HG03045 (cell line): ENCODE data around the gene RAI14.
"Not testable (repeated sequence)": the region's sequence is repeated elsewhere in the genome, so short reads cannot be mapped to it uniquely, and the experiment has no call there.

Experiments used
- ATAC-seq: cut with Tn5 transposase; IDR thresholded peaks from one replicate; pipeline ENCODE4 v1.9.1; 2021; ENCODE audit warnings: mild to moderate bottlenecking, moderate library complexity; ENCODE audit not compliant: unreplicated experiment

RAI14 gene

DNA sequence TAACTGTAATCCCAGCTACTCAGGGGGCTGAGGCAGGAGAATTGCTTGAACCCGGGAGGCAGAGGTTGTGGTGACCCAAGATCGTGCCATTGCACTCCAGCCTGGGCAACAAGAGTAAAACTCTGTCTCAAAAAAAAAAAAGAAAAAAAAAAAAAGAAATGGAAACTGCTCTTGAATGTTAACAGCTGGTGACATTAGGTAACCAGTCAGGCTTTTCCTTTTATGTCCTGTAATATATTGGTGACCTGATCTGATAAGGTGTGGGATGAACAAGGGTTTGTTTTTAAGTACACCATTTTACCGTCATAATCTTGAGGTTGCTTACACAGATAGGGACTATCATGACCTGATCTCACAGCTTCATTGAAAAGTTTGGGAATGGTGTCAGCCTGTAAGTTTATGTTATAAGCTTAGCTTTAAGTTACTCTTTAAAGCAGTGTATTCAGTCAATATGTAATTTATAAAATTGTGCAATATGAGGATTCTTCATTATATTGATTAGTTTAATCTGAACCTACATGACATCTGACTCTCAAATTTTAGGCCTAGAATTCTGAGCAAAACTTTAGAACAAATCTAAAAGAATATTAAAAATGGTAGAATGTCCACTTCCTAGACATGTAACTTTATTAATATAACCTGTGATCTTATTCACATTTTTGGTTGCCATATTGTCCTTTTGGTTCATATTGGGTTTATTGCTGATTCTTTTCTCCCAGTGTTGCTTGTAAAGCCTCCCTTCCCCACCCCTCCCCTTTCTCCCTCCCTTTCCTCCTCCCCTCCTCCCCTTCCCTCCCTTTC lies 41.4 kb downstream of the RAI14 start:
- ATAC-seq = no peak

DNA sequence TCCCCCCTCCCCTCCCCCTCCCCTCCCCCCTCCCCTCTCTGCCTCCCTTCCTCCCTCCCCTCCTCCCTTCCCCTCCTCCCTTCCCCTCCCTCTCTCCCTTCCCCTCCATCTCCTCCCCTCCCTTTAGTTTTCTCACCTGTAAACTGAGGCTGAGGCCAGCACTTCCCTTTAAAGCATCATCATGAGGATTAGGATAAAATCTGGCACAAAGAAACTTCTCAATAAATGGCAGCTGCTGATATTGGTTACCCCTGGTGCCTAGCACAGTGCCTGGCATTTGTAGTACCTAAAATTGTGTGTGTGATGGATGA lies 41.9 kb downstream of the RAI14 start:
- no peak for ATAC-seq

DNA sequence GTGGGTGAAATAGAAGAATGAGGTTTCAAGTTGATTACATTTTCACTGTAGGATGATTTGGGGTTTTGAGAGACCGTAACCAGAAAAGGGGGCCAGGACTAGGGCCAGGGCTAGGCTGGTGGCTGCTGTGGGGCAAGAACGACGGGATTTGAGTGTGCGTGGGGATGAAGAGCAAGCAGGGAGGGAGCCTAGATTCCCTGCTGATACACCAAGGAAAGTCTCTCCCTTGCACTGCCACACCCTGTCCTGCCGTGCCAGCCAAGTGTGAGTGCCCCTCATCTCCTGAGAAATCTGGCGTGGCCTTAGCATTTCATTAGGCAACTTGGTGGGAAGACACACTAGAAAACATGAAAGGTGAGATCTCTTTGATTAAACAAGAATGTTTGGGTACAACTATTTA lies 42.6 kb downstream of the RAI14 start:
- ATAC-seq = no peak

DNA sequence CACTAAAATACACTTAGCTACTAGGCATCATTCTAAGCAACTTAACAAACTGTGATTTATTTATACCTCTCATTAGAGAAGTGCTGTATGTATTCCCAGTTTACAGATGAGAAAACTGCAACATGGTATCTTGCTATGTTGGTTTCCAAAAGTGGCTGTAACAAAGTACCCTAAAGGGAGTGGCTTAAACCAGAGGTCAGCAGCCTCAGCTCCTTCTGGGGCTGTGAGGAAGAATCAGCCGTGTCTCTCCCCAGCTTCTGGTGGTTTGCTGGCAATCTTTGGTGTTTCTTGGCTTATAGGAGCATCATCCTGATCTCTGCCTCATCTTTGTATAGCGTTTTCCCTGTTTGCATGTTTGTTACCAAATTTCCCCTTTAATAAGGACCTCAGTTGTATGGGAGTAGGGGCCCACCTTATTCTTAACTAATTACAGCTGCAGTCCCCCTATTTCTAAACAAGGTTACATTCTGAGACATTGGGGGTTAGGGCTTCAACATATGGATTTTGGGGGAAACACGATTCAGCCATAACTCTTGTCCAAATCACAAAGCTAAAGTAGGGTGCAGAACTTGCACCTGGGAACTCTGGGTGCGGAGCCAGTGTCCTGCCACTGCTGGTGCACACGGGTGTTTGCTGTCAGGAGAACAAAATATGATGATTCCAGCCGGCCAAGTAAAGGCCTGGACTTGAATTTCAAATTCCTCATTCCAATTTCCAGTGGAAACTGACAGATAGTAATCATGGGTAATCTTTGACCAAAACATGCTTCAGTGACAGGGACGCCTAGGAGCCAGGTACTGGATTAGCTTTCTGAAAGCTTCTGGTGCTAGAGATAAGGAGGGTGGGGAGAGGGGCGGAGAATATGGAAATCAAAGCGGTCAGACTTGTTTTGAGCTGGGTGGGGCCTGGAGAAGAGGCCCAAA lies 43.3 kb downstream of the RAI14 start:
- no peak for ATAC-seq

DNA sequence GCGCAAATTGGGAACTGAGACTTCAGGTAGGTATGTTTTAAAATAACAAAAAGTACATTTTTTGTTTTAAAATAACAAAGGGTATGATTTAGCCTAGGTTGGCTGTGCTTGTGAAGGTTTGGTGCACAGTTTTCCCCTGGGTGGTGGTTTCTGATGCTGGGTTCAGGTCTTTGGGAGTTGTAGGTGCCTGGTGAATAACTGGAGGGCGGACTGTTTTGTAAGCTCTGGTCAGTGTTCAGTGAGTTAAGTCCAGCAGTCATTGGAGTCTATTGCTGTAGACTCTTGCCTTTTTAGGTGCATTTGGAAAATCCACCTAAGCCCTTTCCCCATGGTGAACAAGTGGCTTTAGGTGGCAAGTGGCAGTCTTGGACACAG lies 43.9 kb downstream of the RAI14 start:
- ATAC-seq = no peak

DNA sequence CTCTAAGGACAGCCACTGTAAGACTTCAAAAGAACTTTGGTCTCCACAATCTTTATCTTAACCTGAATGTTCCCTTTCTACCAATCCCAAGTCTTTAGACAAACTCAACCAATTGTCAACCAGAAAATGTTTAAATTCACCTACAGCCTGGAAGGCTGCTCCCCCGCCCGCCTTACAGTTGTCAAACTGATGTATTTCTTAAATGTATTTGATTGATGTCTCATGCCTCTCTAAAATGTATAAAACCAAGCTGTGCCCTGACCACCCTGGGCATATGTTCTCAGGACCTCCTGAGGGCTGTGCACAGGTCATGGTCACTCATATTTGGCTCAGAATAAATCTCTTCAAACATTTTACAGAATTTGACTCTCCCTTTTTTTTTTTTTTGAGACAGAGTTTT lies 45.3 kb downstream of the RAI14 start:
- not testable (repeated sequence) for ATAC-seq

DNA sequence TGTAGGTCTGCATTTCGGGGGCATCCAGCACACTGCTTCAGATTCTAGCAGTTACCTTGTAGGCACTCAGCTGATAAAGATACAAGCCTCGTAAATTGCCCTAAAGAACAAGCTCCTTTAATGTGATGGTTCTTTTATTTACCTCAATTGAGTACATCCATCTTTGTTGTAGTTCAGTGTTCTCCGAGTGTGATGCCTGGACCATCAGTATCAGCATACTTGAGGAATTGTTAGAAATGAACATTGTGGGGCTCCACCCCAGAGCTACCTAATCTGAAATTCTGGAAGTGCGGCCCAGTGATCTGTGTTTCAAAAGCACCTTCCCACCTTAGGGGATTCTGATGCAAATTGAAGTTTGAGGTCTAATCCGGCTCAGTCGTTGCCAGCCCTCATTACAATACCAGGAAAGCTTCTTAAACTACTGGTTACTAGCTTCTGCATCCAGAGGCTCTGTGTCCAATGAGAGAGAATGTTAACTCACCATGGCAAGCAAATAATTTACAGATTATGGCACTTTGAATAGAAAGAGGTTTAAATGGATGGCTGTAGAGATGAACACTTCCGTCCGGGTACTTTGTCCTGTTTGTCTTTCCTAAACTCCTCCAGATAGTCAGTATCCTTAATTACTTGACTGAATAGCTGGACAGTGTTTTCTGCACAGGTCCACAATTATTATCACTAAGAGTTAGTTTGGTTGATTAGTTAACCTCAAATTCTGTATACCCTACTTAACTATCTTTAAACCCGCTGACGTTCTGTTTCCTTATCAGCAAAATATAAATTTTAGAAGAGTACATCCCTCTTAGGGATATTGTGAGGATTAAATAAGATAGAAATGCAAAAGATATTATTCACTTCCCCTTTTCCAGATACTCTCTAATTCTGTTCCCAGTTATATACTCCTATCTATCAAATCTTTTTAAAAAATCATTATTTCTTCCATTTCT lies 47.9 kb downstream of the RAI14 start:
- ATAC-seq = no peak

DNA sequence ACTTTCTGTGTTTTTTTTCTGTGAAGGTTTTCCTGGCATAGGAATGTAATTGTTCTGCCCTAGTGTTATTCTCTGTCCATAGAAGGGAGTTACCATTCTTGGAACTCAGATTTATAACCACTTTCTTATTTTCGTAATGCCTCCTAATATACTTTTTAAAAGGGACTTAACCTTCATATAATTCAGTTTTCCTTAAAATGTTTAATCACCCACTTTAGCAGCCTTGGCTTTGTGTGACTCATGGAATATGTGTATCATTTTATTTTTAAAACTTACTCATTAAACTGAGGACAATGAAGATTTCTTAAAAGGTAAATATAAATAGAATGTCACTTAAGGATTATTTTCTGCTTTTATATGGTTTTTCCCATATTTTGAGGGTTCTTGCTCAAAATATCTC lies 50.0 kb downstream of the RAI14 start:
- no peak for ATAC-seq

DNA sequence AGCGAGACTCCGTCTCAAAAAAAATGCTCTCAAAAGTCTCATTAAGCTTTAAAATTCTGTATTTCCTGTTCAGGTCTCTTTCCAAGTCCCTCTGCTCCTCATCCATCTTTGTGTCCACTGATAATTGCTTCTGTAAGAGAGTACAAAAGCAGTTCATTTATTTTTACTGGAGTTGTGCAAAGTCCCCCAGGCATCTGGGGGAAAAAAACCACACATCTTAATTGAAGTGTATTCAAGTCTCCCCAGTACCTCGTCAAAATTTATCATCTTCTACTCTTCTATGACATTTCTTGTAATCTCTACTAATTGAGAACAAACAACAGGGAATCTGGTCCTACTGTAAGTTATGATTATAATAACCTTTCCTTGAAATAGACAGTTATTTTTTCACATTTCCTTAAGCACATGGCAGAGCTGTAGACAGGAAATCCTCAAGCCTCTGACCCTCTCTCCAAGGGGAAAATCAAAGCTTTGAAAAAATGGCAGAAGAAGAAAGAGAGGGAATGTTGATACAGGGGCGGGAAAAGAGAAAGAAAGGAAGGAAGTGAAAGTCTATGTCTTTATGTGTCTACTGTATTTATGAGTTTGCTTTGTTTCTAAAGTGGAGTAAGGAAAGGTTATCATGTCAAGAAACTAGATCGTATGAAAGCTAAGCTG lies 51.5 kb downstream of the RAI14 start:
- ATAC-seq = no peak

DNA sequence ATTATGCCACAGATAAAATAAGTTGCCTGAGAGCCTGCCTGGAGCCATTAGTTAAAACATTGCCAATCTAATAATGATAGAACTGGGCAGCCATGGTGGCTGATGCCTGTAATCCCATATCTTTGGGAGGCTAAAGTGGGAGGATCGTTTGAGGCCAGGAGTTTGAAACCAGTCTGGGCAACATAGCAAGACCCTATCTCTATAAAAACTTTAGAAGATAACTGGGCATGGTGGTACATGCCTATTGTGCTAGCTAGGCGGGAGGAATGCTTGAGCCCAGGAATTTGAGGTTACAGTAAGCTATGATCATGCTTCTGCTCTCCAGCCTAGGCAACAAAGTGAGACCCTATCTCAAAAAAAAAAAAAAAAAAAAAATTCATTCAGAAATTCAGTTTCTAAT lies 52.6 kb downstream of the RAI14 start:
- no peak for ATAC-seq

DNA sequence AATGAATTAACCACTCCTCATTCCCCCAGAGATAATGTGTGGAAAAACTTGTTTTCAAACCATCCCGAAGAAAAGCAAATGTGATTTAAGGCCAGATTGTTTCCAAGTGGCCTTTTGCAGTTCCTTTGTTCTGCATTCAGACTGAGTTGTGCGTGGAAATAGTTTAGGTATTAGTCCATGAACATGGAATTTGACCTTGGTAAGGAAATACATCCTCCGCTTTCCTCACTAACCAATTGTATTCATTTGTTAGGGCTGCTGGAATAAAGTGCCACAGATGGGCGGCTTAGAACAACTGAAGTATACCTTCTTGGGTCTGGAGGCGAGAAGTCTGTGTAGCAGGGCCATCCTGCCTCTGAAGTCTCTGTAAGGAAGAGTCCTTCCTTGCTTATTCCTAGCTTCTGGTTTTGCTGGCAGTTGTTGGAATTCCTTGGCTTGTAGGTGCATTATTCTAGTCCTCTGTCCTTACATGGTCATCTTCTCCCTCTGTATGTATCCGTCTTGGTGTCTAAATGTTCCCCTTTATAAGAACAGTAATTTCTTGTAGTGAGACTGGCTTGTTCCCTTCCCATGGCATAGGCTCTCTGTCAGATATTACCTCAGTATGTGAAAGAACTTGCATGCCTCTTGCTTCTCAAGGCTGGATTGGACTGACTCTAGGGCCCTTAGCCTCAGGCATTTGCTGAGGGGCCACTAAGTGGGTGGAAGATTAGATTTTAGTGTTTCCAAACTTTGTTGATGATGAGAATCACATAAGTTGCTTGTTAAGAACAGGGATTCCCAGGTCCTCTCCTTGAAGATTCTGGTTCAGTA lies 53.9 kb downstream of the RAI14 start:
- no peak for ATAC-seq

DNA sequence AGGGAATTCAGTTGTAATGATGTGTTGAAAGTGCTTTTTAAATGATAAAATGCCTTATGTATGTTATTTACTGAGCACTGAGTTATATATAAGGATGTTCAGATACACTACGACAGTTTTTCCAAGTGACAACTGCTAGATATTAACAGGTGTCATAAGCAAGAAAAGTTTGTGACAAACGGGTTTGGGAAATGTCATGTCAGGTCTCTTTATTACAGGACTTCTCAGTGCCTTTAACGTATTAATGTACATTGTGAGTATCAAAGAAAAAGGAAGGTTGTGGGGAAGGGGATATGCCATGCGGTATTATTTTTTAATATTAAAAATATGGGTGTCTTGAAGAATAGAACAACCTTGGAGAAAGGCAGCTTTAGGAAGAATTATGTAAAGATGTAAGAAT lies 56.4 kb downstream of the RAI14 start:
- ATAC-seq = no peak

DNA sequence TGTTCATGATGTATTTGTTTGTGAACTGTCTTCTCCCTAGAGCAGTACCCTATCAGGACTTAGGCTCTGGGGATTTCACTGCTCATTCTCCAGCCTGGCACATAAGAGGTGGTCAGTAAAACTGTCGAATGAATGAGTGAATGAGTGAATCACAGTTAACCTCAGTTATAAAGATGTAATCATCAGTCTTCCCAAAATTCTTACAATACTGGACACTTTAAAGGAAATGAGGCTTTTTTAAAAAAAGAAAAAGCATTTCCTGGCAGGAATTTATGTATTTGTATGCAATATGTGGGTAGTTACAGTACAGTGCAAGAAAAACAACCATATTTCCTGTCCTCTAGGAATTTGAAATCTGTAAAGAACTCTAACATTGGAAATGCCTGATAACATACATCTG lies 59.6 kb downstream of the RAI14 start:
- no peak for ATAC-seq

DNA sequence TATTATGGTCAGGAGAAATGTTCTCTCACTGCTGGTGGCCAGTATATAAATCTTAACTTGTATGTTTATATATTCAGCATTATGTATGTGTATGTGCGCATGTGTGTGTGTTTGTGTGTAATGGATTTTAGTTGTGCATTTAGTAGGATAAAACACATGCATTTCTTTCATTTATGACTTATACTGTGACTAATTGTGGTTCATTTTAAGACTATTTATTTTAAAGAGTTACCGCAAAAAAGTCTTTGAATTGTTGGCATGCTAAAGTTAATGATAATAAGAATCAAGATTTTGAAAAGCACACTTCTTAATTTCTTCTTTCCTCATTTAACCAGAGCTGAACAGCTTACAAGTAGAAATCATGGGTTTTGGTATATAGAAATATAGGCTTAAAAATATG lies 60.9 kb downstream of the RAI14 start:
- no peak for ATAC-seq

DNA sequence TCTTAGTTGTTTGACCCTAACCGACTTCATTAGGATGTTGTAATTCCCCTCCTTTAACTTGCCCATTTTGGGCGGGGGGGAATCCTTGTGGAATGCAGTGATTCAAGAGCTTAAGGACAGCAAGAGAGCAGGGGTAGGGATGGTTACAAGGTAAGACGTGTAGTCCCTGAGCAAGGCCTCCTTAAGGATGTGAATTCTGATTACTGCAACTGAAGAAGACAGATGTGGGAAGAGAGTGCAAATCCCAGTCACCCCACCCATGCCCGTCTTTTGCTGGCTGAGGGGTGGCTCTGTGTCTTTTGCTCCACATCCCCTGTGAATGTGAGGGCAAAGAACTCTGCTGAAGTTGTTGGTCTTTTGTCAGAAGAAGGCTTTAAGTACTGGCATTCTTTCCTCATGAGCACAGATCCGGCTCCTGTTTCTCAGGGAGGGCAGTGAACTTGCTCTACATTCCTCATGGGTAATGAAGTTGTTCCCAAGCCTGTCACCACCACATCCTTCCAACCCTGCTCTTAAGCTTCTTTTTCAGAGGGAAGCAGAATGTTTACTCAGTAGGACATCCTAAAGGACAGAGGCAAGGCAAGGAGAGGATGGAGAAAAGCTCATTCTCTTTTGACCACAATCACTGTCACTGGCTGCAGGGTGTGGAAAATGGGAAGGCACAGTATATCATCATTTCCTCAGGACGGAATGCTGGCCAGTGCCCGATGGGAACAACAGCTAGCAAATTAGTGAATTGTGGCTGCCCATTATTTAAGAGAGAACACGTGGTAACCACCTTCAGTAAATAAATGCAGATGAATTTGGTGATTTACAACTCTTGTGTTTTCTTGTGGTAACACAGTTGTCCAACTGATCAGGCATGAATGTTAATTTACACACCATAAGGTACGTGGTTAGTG lies 61.5 kb downstream of the RAI14 start:
- no peak for ATAC-seq

DNA sequence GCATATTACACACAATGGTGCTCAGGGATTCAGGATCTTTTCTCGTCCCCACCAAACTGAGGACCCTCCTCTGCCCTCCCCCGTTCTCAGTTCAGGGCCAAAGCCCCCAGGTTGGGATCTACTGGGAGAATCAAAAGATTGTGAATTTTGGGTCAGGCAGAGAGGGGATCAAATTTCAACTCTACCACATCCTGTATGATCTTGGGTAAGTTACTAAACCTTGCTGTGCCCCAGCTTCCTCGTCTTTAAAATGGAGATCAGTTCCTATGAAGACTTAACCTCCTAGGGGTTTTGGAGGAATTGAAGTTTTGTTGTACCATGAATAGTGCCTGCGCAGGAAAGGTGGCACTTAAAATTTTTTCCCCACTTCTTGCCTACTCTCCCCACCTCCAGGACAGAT lies 62.4 kb downstream of the RAI14 start:
- no peak for ATAC-seq

DNA sequence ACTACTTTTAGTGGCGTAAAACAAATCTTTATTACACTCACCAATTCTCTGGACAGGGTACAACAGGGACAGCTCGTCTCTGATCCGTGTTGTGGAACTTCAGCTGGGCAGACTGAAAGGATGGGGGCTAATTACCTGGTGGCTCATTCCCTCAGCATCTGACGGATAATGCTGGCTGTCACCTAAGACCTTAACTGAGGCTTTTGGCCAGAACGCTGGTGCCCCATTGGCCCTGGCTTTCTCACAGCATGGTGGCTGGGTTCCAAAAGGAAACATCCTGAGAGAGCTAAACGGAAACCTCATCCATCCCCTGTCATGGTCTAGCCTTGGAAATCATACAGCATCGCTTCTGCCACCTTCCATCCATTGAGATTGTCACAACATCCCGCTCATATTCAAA lies 62.9 kb downstream of the RAI14 start:
- no peak for ATAC-seq

DNA sequence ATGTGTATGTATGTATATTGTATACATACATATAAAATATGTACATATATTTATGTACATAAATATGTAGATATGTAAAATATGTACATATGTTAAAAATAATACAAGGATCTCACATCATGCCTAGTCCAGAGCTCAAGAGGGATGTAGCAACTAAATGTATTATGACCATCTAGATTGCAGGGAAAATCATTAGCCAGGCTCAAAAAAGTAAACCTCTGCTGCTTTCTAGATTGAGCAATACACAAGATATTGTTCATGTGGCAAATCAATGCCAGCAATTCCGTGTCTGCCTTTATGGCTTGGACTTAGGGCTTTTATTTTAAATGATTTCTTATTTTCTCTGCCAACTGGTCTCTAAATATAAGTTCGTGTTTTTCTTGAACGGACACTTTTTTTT lies 65.2 kb downstream of the RAI14 start:
- ATAC-seq = no peak

DNA sequence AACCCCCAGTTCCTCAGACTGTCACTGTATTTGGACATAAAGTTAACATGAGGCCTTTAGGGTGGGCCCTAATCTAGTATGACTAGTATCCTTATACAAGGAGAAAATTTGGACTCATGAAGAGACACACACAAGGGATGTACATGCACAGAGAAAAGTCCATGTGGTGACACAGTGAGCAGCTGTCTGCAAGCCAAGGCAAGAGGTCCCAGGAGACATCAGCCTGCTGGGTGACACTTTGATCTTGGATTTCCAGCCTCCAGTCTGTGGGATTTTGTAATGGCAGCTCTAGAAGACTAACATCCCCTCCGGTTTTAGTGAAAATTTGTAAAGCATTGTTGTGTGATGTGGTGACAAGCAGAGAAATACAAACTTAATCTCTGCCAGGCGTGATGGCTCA lies 66.1 kb downstream of the RAI14 start:
- no peak for ATAC-seq
